HG03520 (cell line): ENCODE results near the gene CCDC187.

ENCODE experiments used
- ATAC-seq: cut with Tn5 transposase; IDR thresholded peaks from one replicate; pipeline ENCODE4 v1.9.1; 2021; ENCODE audit warnings: mild to moderate bottlenecking, moderate library complexity; ENCODE audit not compliant: unreplicated experiment

Gene CCDC187

DNA sequence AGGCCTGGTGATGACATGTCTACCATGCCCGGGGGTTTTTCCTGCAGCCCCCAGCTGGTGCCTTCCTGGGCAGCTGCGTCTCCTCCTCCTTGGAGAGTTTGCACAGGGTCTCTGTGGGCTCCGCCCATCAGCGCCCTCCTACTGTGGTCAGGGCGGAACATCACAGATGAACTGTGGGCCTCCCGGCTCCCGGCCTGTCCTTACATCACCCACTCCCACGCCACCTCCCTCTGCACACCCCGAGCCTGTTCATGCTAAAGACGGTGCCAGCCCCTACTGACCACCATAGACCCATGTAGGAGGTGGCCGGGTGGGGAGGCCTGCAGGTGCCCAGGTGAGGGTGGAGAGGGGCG is 36.0 kb upstream of the CCDC187 start:
- no peak for ATAC-seq

DNA sequence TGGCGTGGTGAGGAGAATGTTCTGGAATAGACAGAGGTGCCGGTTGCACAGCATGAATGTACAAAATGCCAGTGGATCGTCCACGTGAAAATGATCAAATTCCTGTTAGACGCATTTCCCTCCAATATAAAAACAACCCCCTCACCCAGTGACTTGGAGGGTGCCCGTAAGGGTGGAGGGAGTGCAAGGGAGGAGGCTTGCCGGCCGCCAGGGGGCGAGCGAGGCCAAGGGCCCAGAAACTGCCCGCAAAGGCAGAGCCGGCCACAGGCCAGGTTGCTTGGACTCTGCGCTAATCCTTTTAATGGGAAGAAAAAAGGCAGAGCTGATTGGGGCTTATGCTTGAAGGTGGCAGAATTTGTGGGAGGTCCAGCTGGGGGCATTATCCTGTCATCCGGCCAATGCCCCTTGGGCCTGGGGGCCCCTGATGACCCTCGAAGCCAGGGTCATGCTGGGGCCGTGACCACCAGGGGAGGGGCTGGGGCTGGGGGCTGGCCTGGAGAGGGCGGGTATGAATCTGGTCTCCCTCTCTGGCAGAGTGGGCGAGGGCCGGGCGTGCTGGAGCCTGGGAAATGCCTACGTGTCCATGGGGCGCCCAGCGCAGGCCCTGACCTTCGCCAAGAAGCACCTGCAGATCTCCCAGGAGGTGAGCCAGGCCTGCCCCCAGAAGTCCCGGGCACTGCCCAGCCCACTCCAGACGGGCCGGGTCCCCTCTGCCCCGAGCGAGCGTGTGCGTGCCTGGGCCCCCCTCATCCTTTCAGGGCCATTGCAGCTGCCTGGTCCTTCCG is 35.5 kb upstream of the CCDC187 start:
- no peak for ATAC-seq

DNA sequence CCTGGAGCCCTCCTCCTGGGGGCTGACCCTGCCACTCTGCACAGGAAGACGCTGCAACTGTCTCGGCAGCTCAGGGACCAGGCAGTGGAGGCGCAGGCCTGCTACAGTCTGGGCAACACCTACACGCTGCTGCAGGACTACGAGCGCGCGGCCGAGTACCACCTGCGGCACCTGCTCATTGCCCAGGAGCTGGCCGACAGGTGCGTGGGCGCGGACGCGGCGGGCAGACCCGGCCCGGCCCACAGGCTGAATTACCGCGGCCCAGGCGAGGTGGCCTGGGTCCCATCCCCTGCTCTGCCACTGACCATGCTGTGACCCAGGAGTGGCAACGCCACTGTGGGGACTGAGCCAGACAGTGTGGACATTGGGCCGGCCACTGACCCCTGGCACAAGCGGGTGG is 34.6 kb upstream of the CCDC187 start:
- ATAC-seq = no peak

GRCh38 chr9:136337416-136338395 is 33.8 kb upstream of the CCDC187 start:
- no peak for ATAC-seq

DNA sequence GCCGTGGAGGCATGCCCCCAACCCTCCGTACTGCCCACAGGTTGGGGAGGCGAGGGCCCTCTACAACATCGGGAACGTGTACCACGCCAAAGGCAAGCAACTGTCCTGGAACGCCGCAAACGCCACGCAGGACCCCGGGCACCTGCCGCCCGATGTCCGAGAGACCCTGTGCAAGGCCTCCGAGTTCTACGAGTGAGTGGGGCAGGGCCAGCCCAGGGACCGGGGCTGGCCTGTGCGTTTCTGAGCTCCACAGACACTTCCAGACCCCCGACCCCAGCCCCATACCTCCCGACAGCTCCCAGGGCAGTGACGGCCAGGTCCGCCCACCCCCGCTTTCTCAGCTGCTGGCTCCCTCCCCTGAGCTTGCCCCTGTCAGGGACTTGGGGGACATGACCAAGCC is 33.0 kb upstream of the CCDC187 start:
- no peak for ATAC-seq

DNA sequence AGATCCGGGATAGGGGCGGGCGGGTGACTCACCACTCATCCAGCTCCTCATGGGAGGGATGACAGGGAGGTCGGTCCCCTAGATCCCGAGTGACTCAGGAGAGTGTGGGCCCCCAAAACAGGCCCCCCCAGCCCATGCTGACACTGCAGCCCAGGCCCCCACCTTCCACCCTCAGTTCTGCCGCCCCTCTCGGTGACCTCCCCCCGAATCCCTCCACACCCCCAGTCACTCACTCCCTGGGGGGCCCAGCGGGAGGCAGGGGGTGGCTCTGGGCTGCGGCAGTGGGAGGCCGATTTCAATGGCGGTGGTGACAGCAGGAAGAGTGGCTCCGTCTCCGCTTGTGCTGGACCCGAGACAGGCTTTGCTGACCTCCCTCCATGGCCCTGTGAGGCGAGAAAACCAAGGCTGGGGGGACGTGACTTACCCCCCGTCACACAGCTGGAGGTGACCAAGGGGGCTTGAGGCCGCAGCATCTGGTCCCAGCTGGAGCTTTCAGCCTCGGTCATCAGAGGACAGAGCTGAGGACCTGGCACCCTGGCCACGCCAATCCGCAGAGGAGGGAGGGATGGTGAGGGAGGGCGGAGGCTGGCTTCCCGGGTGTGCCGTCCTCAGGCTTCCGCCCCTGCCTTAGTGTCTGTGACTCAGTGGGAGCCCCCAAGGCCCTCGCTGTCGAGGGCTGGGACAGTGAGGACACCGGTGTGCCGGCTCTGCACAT is 32.4 kb upstream of the CCDC187 start:
- no peak for ATAC-seq

DNA sequence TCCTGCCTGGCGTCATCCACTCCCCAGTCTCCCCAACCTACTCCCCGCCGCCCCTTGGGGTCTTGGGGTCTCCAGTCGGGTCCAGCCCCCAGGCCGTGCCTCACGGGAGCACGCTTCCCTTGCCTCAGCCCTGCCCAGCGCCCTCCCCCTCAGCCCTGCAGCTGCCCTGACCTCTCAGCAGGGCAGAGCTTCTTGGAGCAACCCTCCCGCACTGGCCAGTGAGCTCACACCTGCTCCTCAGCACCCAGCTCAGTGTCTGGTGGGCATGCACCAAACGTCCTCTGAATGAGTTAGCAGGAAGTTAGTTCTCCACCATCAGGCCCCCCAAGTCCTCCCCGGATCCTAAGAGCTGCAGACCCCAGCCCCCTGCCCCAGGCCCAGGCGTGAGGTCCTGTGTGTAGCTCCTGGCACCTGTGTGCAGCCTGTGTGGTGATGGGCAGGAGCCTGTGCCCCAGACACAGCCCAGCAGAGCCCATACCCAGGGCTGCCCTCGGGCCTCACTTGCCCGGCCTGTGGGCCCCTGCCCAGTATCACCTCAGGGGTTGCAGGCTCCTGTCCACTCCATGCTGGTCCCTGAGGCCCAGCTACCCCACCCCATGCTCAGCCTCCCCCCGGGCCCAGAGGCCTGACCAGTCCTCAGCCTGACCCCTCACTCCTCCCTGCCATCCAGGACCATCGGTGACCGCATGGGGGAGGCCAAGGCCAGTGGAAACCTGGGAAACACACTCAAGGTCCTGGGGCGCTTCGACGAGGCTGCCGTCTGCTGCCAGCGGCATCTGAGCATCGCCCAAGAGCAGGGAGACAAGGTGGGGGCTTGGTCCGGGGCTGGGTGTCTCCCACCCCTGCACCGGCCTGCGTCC is 31.6 kb upstream of the CCDC187 start:
- ATAC-seq = no peak

- ATAC-seq = no peak
These were observed 30.6 kb upstream of the CCDC187 start for GRCh38 chr9:136334541-136334940.

- no peak for ATAC-seq
These were observed 29.6 kb upstream of the CCDC187 start for GRCh38 chr9:136333486-136333885.

GRCh38 chr9:136333045-136333444 is 29.2 kb upstream of the CCDC187 start:
- no peak for ATAC-seq

DNA sequence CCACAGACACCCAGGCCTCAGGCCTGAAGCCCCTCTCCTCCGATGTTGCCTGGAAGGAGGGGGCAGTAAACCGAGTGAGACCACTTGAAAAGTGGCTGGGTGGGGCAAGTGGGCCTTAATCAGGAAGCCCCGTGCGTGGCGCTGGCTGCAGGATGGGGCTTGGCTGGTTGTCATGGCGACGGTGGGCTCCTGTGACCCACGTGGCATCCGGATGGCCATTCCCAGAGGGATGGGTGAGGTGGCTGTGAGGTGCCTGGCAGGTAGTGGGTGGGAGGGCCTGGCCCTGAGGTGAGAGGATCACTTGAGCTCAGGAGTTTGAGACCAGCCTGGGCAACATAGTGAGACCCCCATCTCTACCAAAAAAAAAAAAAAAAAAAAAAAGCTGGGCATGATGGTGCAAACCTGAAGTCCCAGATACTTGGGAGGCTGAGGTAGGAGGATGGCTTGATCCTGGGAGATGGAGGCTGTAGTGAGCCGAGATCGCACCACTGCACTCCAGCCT is 28.6 kb upstream of the CCDC187 start:
- no peak for ATAC-seq

GRCh38 chr9:136331556-136332481 is 27.9 kb upstream of the CCDC187 start:
- ATAC-seq = no peak

GRCh38 chr9:136331030-136331429 is 27.1 kb upstream of the CCDC187 start:
- no peak for ATAC-seq

GRCh38 chr9:136330406-136330990 is 26.6 kb upstream of the CCDC187 start:
- no peak for ATAC-seq

DNA sequence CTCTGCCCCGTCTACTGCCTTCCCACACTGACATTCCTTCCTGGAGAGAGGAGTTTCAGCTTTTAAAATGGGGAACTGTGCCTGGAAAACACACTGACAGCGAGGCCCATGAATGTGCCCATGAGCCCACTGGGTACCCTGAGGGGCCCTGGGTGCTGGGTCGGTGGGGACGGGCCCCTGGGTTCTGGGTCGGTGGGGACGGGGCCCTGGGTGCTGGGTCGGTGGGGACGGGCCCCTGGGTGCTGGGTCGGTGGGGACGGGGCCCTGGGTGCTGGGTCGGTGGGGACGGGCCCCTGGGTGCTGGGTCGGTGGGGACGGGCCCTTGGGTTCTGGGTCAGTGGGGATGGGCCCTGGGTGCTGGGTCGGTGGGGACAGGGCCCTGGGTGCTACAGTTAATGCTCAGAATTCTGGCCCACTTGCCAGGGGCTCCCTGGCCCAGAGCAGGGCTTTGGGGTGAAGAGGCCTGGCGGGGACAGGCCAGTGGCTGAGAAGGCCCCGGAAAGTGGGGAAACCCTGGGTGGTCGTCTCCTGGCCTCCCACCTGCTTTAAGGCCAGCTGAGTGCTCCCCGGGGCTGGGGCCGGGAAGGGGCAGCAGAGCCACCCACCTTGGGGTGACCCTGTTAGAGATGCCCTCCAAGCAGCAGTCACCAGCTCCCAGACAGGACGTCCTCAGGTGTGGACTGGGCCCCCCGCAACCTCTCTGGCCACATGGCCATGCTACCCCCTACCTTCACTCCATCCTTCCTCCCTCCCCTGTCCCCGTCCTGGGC is 25.9 kb upstream of the CCDC187 start:
- ATAC-seq = no peak

DNA sequence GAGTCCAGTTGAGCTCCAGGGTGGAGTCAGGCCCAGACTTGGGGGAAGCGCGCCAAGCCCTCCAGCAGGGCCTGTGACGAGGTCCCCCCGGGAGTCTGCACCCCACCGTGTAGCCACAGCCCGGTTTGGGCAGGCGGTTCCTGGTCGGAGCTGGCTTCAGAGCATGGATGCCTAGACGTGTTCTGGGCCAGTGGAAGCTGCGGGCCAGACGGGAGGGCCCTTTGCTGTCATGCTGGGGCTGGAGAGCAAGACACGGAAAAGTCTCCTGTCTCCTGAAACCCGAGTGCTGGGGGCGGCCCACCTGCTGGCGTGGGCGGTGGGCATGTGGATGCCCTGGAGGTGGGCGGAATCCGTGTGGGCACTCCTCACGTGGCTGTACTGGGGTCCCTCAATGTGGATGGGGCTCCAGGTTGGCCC is 25.3 kb upstream of the CCDC187 start:
- no peak for ATAC-seq

DNA sequence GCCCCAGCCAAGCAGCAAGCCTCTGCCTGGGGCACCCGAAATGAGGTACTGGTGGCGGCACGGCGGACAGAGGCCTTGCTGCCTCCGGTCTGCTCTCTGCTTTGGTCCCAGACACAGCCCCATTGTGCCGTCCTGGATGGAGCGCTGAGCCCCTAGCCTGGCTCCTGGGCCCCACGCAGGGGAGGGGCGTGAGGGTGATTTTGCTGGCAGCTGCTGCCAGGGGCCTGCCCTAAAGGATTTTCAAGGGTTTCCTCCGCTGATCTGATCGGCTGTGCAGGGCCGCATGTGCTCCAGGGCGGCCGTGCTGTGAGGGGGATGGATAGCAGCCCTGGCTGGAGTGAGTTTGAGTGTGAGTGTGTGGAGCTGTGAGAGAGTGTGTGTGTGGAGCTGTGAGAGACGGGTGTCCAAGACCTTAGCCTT is 24.7 kb upstream of the CCDC187 start:
- no peak for ATAC-seq

- ATAC-seq = no peak
These were observed 24.2 kb upstream of the CCDC187 start for GRCh38 chr9:136328011-136328621.
